ENCODE measurements around the gene RNASEL.

The RNASEL gene

GRCh38 chr1:182627622-182628021 is 38.6 kb upstream of the RNASEL start:
- POLR2A ChIA-PET: interaction anchor here (0.5 to 1.5 kb wide), 2 partner anchors 13 to 546 kb away, joined by 3 read pairs; no protein-coding TSS in a partner anchor
- CTCF ChIA-PET: interaction anchor here (0.6 to 1.1 kb wide), 2 partner anchors 27 to 149 kb away, joined by 6 to 7 read pairs; no protein-coding TSS in a partner anchor
- H3K4me1 ChIP-seq (ENCODE audit: control insufficient read depth, insufficient read depth, low read length): peaks cover 4% of the 10 kb centered on the region; the same call in 1 of the 2 replicates

More at GRCh38 chr1:182627622-182628021, 38.6 kb upstream of the RNASEL start:
- no peak overlapping the region for H3K27ac ChIP-seq (ENCODE audit: extremely low read depth, low read depth, low read length)
- H3K36me3 ChIP-seq (ENCODE audit: control insufficient read depth in 2 of 2, insufficient read depth in 1 of 2, low read length in 2 of 2): no peaks in the 10 kb centered on the region
- no peaks in the 10 kb centered on the region for H3K9me3 ChIP-seq (ENCODE audit: control insufficient read depth, insufficient read depth, low read depth, low read length)
- TF ChIP-seq ZNF112 (tag by site-specific recombination; IDR thresholded peaks at IDR 0.05) (no peak), SCRT2 (tag by site-specific recombination; IDR thresholded peaks at IDR 0.05) (no peak), ZNF169 (tag by site-specific recombination; IDR thresholded peaks at IDR 0.05) (no peak), ZSCAN4 (tag by site-specific recombination; IDR thresholded peaks at IDR 0.05) (no peak), ZNF518A (tag by site-specific recombination; conservative IDR thresholded peaks at IDR 0.05; ENCODE audit: low read depth) (no peak), ZSCAN16 (tag by site-specific recombination; IDR thresholded peaks at IDR 0.05) (no peak), ZBTB6 (tag by site-specific recombination; IDR thresholded peaks at IDR 0.05) (no peak), ZNF585B (tag by site-specific recombination; IDR thresholded peaks at IDR 0.05) (no peak), PBX3 (CRISPR knock-in tag; IDR thresholded peaks at IDR 0.05) (no peak), GFI1B (tag by site-specific recombination; IDR thresholded peaks at IDR 0.05) (no peak), ZNF280D (tag by site-specific recombination; IDR thresholded peaks at IDR 0.05) (no peak), ZNF16 (tag by site-specific recombination; IDR thresholded peaks at IDR 0.05; ENCODE audit: low read depth) (no peak), ZFP69B (tag by site-specific recombination; IDR thresholded peaks at IDR 0.05) (no peak)
- no peak overlapping the region for H3K4me3 ChIP-seq (ENCODE audit: low read depth, low read length)

All from HEK293 (cell line).